Hair follicular keratinocyte (primary cell): ENCODE measurements around the gene SMARCD3. TPM values are rescaled to one million over a fixed set of nuclear protein-coding genes. Genes with fewer than 3 reads are reported as not detected.

Source experiments
- total RNA-seq: library from RNA; depleted of rRNA; stranded (reverse); fragments of >200 nt; gene quantifications from 2 replicates; pipeline ENCODE4 v1.2.3, GENCODE V29; 2015

SMARCD3 gene
- 7.8 and 8.8 TPM in 2 replicates for total RNA-seq

GRCh38 chr7:151248346-151249033 is at the start of gene SMARCD3:
SMARCD3 (minus strand) TSS chr7:151248694; CDS start chr7:151248562, 132 bp downstream.

DNA sequence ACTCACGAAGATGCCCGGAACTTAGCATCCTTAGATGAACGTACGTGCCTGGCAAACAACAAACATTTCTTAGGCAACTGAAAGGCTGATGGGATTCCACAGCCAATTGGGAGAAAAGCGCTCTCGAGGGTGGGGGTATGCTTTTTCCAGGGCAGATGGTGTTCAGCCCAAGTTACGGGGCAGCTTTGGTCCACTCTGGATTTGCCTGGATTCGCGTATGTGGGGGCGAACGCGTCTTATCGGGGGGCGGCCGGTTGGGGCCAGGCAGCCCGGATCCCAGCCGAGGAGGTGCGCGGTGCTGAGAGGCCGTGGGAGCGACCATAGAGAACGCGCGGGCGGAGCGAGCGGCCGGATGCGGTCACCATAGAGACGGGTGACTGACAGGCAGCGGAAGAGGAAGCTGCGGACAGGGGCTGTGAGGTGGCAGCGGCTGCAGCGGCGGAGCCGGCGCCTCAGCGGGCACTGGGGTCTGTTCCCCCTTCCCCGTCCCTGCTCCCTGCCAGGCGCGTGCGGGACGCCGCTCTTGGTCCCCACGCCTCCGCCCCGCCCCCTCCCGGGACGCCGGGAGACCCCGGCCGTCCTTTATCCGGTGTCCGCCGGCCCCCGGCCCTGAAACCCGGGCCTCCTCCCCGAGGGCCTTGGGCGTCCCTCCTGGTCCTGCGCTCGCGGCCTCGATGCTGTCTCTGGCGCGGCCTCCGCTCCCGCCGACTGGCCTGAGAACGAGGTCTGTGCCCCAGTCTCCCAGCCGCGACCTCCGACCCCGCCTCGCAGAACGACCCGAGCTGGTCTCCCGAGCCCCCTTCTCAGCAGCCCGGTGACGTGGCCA is 16.2 kb downstream of the SMARCD3 start, which contains the start of gene CHPF2:
Gene CHPF2 (plus strand): TSS at position 393 of the 826 bp plus-strand sequence. CDS start 1,529 bp downstream, outside the sequence.

GRCh38 chr7:151226875-151227782 is 21.4 kb downstream of the SMARCD3 start, which contains the start of gene ABCF2:
ABCF2 (minus strand) TSS chr7:151227205; CDS start chr7:151226458, 747 bp downstream.

GRCh38 chr7:151210087-151210854 is 38.2 kb downstream of the SMARCD3 start, which contains the start of gene H2BK1:
H2BK1 (minus strand) TSS chr7:151210488; CDS start chr7:151210318, 170 bp downstream.

Other genes starting within 250 kb of the SMARCD3 start
- 0.04 and 0.08 TPM in 2 replicates for gene ATG9B, start 224.2 kb downstream of the SMARCD3 start, total RNA-seq
- gene ABCB8, start 220.2 kb downstream of the SMARCD3 start, total RNA-seq = 53.4 and 60.7 TPM in 2 replicates
- 1.8 TPM in 1 of 2 replicates, not detected in the other for gene ASIC3, start 200.2 kb downstream of the SMARCD3 start, total RNA-seq
- gene CDK5, start 190.8 kb downstream of the SMARCD3 start, total RNA-seq = 10.3 and 12.2 TPM in 2 replicates
- 31.7 and 54.8 TPM in 2 replicates for gene SLC4A2, start 189.1 kb downstream of the SMARCD3 start, total RNA-seq
- gene FASTK, start 167.9 kb downstream of the SMARCD3 start, total RNA-seq = 55.7 and 59.6 TPM in 2 replicates
- gene TMUB1, start 165.2 kb downstream of the SMARCD3 start, total RNA-seq = 61.8 and 62.5 TPM in 2 replicates
- gene AGAP3, start 162.2 kb downstream of the SMARCD3 start, total RNA-seq = 64.6 and 79.7 TPM in 2 replicates
- not detected in 2 replicates for gene GBX1, start 81.0 kb downstream of the SMARCD3 start, total RNA-seq
- gene ASB10, start 61.4 kb downstream of the SMARCD3 start, total RNA-seq = not detected in 2 replicates
- not detected in 2 replicates for gene H2BK1, start 38.2 kb downstream of the SMARCD3 start, total RNA-seq
- 44.9 and 69.0 TPM in 2 replicates for gene ABCF2, start 21.5 kb downstream of the SMARCD3 start, total RNA-seq
- gene CHPF2, start 16.2 kb downstream of the SMARCD3 start, total RNA-seq = 34.4 and 41.7 TPM in 2 replicates
- gene NUB1, start 93.1 kb upstream of the SMARCD3 start, total RNA-seq = 26.8 and 26.9 TPM in 2 replicates
- gene WDR86, start 161.3 kb upstream of the SMARCD3 start, total RNA-seq = 0.08 TPM in 2 replicates
- gene CRYGN, start 191.4 kb upstream of the SMARCD3 start, total RNA-seq = not detected in 2 replicates